UCSD-AML1 (cell line): ENCODE data around the gene THSD1.
"Not testable (repeated sequence)": the region's sequence is repeated elsewhere in the genome, so short reads cannot be mapped to it uniquely, and the experiment has no call there.

Experiments used
- DNase-seq: peaks from one replicate; lab custom pipeline; 2025; ENCODE audit not compliant: unreplicated experiment; lab: John Stamatoyannopoulos, UW

The THSD1 gene

DNA sequence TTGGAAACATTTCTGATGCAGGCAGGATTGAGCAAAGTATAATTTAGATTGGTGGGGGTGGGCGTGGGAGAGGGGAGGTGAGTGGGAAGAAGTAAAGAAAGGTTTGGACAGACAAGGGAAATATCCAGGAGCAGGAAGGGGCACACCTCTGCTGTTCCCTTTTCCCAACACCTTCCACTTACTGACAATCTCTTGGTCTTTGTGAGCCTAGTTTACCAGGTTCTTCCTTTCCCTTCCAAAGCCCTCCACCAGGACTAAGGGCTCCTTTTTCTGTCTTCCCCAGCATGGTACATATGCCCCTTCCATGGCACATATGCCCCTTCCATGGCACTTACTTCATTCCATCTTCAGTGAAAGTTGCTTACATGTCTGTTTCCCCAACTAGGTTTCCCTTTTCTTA lies 6.2 kb upstream of the THSD1 start:
- DNase-seq, result no peak

GRCh38 chr13:52411629-52412028 lies 5.7 kb upstream of the THSD1 start:
- no peak for DNase-seq

DNA sequence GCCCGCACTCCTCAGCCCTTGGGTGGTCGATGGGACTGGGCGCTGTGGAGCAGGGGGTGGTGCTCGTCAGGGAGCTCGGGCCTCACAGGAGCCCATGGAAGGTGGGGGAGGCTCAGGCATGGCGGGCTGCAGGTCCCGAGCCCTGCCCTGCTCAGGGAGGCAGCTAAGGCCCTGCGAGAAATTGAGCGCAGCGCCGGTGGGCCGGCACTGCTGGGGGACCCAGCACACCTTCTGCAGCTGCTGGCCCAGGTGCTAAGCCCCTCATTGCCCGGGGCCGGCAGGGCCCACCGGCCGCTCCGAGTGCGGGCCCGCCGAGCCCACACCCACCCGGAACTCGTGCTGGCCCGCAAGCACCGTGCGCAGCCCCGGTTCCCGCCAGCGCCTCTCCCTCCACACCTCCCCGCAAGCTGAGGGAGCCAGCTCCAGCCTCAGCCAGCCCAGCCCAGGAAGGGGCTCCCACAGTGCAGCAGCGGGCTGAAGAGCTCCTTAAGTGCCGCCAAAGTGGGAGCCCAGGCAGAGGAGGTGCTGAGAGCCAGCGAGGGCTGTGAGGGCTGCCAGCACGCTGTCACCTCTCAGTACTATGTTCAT lies 2.2 kb upstream of the THSD1 start:
- not testable (repeated sequence) for DNase-seq

GRCh38 chr13:52407436-52407835 lies 1.5 kb upstream of the THSD1 start:
- DNase-seq, result not testable (repeated sequence)

DNA sequence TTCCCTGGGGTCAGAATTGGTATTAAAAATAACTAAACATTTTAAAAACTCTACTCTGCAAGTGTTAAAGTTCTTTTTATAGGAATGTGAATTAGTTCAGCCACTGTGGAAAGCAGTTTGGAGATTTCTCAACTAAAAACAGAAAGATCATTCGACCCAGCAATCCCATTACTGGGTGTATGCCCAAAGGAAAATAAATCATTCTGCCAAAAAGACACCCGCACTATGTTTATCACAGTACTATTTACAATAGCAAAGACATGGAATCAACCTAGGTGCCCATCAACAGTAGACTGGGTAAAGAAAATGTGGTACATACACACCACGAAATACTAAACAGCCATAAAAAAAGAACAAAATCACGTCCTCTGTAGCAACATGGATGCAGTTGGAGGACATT lies 657 bp upstream of the THSD1 start:
- no peak for DNase-seq

DNA sequence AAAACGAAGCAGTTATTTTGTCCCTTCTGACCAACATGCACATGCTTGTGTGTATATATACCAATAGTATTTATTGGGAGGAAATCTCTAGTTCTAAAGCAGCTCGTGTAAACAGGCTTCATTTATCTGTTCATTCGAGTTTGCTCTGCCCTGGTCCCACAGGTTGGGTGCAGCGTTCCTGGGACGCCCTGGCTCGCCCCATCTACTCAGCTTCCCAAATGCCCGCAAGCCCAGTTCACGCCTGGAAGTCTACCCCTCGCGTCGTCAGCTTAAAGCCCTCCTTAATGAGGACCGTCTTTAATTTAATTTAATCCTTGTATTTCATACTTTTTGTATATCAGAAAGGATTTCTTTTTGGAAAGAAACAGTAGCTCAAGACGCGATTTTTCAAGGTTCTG lies 604 bp downstream of the THSD1 start:
- no peak for DNase-seq

DNA sequence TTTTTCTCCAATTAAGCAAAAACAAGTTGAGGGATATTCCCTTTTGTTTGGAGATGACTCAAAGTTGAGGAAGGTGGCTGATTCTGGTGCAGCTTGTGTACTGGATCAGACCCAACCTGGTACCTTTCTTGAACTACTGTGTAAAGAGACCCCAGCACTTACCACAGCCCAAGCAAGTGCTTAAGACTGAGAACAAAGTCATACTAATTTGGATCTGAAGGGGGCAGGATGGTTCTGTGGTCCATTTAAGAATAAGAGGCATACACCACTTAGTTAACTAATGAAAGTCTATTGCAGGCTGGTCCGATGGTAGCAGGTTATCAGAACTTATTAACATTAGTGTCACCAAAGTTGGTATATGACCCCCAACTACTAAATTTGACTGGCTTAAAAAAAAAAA lies 6.3 kb downstream of the THSD1 start:
- DNase-seq, result no peak

GRCh38 chr13:52399046-52399445 lies 6.9 kb downstream of the THSD1 start:
- no peak for DNase-seq

- DNase-seq, result no peak
These were observed 10.3 kb downstream of the THSD1 start for GRCh38 chr13:52395704-52396103.

GRCh38 chr13:52394586-52394985 lies 11.4 kb downstream of the THSD1 start:
- DNase-seq, result no peak

GRCh38 chr13:52393572-52394357 lies 12.2 kb downstream of the THSD1 start:
- no peak for DNase-seq

DNA sequence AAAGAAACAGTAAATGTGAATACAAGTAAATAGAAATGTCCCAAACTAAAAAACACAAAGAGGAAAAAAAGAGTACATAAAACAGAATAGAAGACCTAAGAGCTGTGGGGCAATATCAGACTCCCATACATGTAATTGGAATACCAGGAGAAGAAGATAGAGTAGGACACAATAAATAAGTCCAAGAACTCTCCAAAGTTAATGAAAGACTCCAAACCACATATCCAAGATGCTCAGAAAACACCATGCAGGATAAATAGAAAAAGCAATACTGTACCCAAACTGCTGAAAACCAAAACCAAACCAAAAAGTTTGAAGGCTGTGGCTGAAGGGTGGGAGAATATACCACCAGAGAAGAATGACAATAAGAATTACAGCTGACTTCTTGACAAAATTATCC lies 18.3 kb downstream of the THSD1 start:
- DNase-seq, result no peak

- DNase-seq, result no peak
These were observed 20.1 kb downstream of the THSD1 start for GRCh38 chr13:52385870-52386269.

GRCh38 chr13:52383366-52383765 lies 22.6 kb downstream of the THSD1 start:
- DNase-seq, result no peak

DNA sequence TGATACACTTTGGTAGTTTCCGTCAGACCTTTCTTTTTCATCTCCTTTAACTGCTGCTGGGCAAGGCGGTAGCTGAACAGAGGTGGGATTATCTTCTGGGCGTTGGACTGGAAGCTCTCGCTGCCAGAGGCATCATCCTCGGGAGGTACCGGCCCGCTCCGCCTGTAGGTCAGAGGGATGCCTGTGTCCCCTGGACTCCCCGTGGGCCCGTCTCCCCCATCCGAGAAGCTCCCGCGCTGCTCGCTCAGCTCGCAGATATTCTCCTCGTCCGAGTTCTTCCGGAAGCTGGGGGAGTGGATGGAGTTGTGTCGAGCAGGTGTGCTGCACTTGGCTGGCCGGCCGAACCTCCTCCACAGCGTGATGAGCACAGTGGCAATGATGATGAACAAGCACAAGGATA lies 27.7 kb downstream of the THSD1 start:
- DNase-seq, result no peak

DNA sequence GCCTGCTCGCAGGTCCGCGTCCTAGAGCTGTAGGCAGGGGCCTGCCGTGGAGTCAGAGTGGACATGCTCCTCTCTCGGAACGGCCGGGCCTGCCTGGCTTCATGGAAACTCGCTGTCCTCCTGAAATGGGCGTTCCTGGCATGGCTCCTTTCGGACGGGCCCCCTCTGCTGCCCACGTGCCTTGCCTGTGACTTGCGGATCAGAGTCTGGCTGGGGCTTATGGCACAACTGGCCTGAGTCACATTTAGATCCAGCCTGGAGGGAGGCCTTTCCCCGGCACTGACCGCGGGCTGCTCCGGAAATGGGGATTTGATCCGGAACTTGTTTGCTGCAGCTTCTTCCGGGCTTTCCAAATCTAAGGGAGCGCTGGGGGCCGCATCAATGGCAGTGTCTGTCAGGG lies 28.1 kb downstream of the THSD1 start:
- no peak for DNase-seq

- no peak for DNase-seq
These were observed 31.0 kb downstream of the THSD1 start for GRCh38 chr13:52374873-52375411.

- no peak for DNase-seq
These were observed 31.6 kb downstream of the THSD1 start for GRCh38 chr13:52374389-52374788.

GRCh38 chr13:52373277-52373676 lies 32.7 kb downstream of the THSD1 start:
- not testable (repeated sequence) for DNase-seq

DNA sequence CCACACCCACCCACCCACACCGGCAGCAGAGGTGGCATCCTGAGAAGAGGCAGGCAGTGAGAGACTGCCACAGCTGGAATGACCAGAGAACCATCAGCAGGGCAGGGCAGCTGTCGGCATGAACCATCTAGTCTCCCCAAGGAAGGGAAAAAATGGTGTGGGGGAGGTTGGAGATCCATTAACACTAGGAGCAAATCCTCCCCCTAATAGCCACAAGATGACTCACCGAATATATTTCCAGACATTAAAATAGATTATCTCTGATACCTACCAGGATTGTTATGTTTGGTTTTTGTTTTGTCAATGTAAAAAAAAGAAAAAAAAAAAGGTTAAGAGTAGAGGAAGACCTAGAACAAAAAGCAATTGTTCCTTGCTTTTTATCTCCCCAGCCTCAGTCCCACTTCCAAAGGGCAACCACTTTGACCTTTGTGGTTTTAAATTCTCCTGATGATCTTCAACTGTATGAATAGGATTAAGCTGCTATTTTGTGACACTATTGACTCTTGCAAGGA lies 34.2 kb downstream of the THSD1 start:
- DNase-seq, result no peak

DNA sequence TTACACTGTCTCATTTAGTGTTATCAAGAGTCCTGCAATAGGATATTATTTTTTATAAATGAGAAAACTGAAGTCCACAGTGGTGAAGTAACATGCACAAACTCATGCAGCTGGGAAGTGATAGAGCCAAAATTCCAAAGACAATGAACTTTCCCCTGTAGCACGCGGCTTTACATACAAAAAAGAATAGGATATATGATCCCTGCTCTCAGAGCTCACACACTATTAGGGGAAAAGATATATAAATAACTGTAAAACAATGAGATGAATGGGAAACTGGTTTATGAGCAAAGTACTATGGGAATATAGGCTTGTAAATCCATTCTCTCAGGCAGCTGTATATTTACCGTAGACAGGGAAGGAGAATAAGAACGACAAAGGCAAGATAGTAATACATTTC lies 39.7 kb downstream of the THSD1 start:
- DNase-seq, result no peak

DNA sequence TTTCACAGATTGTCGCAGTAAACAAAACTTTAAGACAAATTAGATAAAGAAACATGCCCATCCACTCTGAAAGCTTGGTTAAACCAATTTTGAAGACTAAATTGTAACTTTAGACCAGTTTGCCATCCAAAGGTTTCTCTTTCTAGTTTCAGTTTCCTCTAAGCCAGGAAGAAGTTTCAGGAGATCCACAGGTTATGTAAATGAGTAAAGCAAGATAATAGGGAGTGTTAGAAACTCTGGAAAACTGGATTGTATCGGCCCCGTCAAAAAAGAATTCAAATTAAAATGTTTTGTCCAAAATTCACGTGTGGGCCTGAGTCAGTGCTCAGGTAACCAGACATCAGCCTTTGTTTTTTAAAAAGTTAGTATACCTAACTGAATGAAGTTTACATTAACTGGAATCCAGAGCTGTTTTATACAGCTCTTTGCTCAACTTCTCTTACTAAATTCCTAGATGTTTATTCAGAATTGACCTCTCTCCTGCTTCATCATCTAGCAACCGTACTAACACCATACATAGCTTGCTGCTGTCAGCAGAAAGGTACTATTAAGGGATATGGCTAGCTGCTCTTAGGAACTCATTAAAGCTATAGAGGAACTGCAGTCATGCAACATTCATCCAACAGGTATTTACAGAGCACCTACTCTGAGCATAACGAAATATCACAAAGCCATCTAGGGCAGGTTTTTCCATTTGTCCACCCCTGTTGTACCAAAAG lies 43.6 kb downstream of the THSD1 start:
- DNase-seq, result not testable (repeated sequence)
